Measurements from ENCODE around the gene KRTAP29-1.

The KRTAP29-1 gene

DNA sequence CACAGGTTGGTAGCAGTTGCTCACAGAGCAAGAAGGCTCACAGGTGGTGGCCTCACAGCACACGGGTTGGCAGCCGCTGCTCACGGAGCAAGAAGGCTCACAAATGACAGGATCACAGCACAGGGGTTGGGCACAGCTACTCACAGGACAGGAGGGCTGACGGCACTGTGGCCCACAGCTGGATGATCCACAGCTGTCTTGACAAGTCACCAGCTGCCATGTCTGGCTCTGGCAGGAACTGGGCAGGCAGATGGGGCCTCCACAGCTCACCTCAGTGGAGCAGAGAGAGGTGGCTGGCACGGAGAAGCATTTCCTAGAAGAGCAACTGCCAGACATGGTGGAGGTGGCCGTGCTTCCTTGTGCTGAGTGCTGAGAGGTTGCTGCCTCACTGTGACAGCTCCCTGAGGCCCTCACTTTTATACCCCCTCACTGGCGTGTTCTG is 6.3 kb upstream of the KRTAP29-1 start, which contains the start of gene KRTAP16-1:
Gene KRTAP16-1 (minus strand): TSS at position 392 of the 442 bp plus-strand sequence. CDS start 56 bp downstream, at position 336.
- intact Hi-C loops (cut with DNase I; ENCODE audit: low total_unique reads) = no loop called here
- Histone ChIP-seq H3K27ac (no peak within 1 kb of the TSS), H3K36me3 (no peaks in the 10 kb centered on the region), H3K4me1 (peaks cover 0 to 8% (median 0%) of the 10 kb centered on the region in 4 donors), H3K27me3 (peaks cover 0 to 16% of the 10 kb centered on the region in 2 donors), H3K4me3 (no peak within 1 kb of the TSS), H3K9me3 (no peaks in the 10 kb centered on the region)
- TF ChIP-seq, protein P1, sequence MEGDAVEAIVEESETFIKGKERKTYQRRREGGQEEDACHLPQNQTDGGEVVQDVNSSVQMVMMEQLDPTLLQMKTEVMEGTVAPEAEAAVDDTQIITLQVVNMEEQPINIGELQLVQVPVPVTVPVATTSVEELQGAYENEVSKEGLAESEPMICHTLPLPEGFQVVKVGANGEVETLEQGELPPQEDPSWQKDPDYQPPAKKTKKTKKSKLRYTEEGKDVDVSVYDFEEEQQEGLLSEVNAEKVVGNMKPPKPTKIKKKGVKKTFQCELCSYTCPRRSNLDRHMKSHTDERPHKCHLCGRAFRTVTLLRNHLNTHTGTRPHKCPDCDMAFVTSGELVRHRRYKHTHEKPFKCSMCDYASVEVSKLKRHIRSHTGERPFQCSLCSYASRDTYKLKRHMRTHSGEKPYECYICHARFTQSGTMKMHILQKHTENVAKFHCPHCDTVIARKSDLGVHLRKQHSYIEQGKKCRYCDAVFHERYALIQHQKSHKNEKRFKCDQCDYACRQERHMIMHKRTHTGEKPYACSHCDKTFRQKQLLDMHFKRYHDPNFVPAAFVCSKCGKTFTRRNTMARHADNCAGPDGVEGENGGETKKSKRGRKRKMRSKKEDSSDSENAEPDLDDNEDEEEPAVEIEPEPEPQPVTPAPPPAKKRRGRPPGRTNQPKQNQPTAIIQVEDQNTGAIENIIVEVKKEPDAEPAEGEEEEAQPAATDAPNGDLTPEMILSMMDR (IDR thresholded peaks at IDR 0.05) = no peak
- DNase-seq = no peak

GRCh38 chr17:41308251-41308917 is 5.7 kb upstream of the KRTAP29-1 start:
- intact Hi-C loops (cut with DNase I; ENCODE audit: low total_unique reads) = no loop called here
- peaks cover 0 to 16% of the 10 kb centered on the region in 2 donors for H3K27me3 ChIP-seq
- H3K36me3 ChIP-seq = no peaks in the 10 kb centered on the region
- H3K4me3 ChIP-seq = no peak overlapping the region
- TF ChIP-seq, protein P1 (IDR thresholded peaks at IDR 0.05) = no peak
- no peaks in the 10 kb centered on the region for H3K9me3 ChIP-seq
- no peak for DNase-seq
- peaks cover 0 to 8% (median 0%) of the 10 kb centered on the region in 4 donors for H3K4me1 ChIP-seq
- no peak overlapping the region for H3K27ac ChIP-seq

DNA sequence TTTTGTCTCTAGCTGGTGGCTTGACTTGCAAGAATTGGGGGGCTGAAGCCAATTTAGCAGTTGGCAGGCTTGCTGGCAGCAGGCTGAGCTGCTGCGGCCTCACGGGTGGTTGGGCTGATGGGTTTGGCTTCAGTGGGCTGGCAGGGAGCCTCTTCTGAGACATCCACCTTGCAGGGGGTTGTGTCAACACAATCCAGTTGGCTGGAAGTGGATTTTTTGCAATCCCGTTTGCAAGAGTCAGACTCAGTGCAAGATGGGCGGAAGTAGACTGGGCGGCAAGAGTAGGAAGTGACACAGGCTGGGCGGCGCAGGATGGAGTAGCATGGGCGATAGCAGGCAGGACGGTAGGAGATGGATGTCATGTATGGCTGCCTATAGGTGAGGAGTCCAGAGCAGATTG is 5.0 kb upstream of the KRTAP29-1 start:
- H3K4me3 ChIP-seq = no peak overlapping the region
- no peak for DNase-seq
- intact Hi-C loops (cut with DNase I; ENCODE audit: low total_unique reads) = no loop called here
- no peaks in the 10 kb centered on the region for H3K9me3 ChIP-seq
- H3K27me3 ChIP-seq = peaks cover 0 to 16% of the 10 kb centered on the region in 2 donors
- H3K27ac ChIP-seq = no peak overlapping the region
- TF ChIP-seq, protein P1 (IDR thresholded peaks at IDR 0.05) = no peak
- no peaks in the 10 kb centered on the region for H3K36me3 ChIP-seq
- H3K4me1 ChIP-seq = peaks cover 0 to 9% (median 0%) of the 10 kb centered on the region in 4 donors

DNA sequence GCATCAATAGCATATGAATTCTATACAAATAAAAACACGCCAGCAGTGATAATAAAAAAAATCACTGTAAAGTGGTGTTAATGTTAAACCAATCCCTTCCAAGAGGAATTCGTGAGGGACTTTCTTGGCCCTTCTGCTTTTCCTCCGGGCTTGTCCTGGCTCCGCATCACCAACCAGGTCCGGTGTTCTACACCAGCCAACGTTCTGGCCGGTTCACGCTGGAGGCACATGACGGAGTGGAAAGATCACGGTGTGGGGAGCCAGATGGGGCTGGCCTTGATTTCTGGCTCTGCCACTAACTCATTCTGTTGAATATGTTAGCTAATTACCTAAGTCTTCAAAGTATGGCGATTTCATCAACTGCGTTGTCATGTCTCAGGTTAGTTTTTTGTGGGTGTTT is 1.4 kb upstream of the KRTAP29-1 start:
- H3K36me3 ChIP-seq = no peaks in the 10 kb centered on the region
- intact Hi-C loops (cut with DNase I; ENCODE audit: low total_unique reads) = no loop called here
- H3K27me3 ChIP-seq = peaks cover 0 to 14% of the 10 kb centered on the region in 2 donors

DNA sequence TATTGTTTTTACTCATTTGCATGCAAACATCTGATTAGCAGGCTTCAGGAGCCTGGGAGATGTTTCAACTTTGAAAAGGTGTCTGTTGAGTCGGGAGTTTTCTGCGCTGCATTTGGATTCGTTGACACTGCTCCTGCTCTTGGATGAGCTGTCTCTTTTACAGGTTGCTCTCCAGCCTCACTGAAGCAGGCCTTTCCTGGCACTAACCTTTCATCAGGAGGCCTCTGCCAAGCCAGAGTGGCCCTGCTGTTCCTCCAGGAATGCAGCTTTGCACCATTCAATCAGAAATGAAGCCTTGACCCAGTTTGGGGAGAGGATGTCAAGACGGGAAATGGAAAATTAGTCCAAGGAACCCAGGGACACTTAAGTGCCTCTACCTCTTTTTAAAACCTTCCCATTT is 330 bp upstream of the KRTAP29-1 start:
- H3K4me3 ChIP-seq = no peak overlapping the region
- DNase-seq = no peak
- H3K27ac ChIP-seq = no peak overlapping the region
- TF ChIP-seq, protein P1 (IDR thresholded peaks at IDR 0.05) = no peak
- H3K27me3 ChIP-seq = peaks cover 0 to 7% of the 10 kb centered on the region in 2 donors
- H3K4me1 ChIP-seq = peaks cover 0 to 6% (median 0%) of the 10 kb centered on the region in 4 donors
- intact Hi-C loops (cut with DNase I; ENCODE audit: low total_unique reads) = no loop called here
- H3K36me3 ChIP-seq = no peaks in the 10 kb centered on the region
- no peaks in the 10 kb centered on the region for H3K9me3 ChIP-seq

More for the DNA sequence above, 1.4 kb upstream of the KRTAP29-1 start:
- Histone ChIP-seq H3K9me3 (no peaks in the 10 kb centered on the region), H3K4me1 (peaks cover 0 to 12% (median 0%) of the 10 kb centered on the region in 4 donors), H3K4me3 (no peak overlapping the region), H3K27ac (no peak overlapping the region)
- TF ChIP-seq, protein P1 (IDR thresholded peaks at IDR 0.05) = no peak
- no peak for DNase-seq

All from tibial artery (tissue), 4 donors.